K562 (cell line): ENCODE measurements around the gene CISD3. TPM values are rescaled to one million over a fixed set of nuclear protein-coding genes. Genes with fewer than 3 reads are reported as not detected.

Experiments used
- ATF2 ChIP-seq: sonication (generic); formaldehyde crosslinking; IDR thresholded peaks from 2 replicates; pipeline ENCODE4 v1.8.1; 2022; ENCODE audit warnings: missing genetic modification reagents
- CCAR2 ChIP-seq: fragments of 200-400 bp; formaldehyde crosslinking; IDR thresholded peaks from 2 replicates; pipeline ENCODE4 v1.6.1; 2017; ENCODE audit warnings: mild to moderate bottlenecking, low read depth, low read length
- DNMT1 ChIP-seq: fragments of 450-650 bp; IDR thresholded peaks from 2 replicates; pipeline ENCODE4 v1.6.1; 2016; ENCODE audit warnings: antibody characterized with exemption, mild to moderate bottlenecking
- ELF1 ChIP-seq: fragments of 200-800 bp; sonication (Bioruptor generic); IDR thresholded peaks from 2 replicates; pipeline ENCODE4 v1.6.1; 2016; ENCODE audit warnings: missing genetic modification characterization, missing compliant biosample characterization
- FOXM1 ChIP-seq, 2 experiments: fragments of 450-650 bp in 1 of 2; sonication (generic) in 1 of 2; formaldehyde crosslinking in 1 of 2; IDR thresholded peaks; 2 replicates each; pipeline versions ENCODE4 v1.6.1 to v1.9.0; 2017 to 2022; ENCODE audit warnings: low read depth in 2 of 2, mild to moderate bottlenecking in 2 of 2, missing genetic modification reagents in 1 of 2, moderate library complexity in 1 of 2
- JUND ChIP-seq, 2 experiments: IDR thresholded peaks; 2 replicates in 1 of 2; 3 replicates in 1 of 2; pipeline ENCODE4 v1.6.1; 2011; ENCODE audit warnings: borderline replicate concordance in 2 of 2, low read depth in 2 of 2, low read length in 2 of 2, improper control_type of control experiment in 1 of 2, missing biosample characterization in 1 of 2, missing genetic modification characterization in 1 of 2, missing genetic modification reagents in 1 of 2
- NCOA6 ChIP-seq: fragments of 450-650 bp; IDR thresholded peaks from 2 replicates; pipeline ENCODE4 v1.6.1; 2017; ENCODE audit warnings: mild to moderate bottlenecking
- RBFOX2 ChIP-seq: fragments of 200-400 bp; formaldehyde crosslinking; IDR thresholded peaks from 2 replicates; pipeline ENCODE4 v1.6.1; 2017; ENCODE audit warnings: low read depth, mild to moderate bottlenecking, low read length, moderate library complexity
- RBM22 ChIP-seq: fragments of 200-400 bp; formaldehyde crosslinking; IDR thresholded peaks from 2 replicates; pipeline ENCODE4 v1.6.1; 2018; ENCODE audit warnings: low read length, low read depth; ENCODE audit not compliant: poor library complexity, severe bottlenecking
- SMAD4 ChIP-seq: fragments of 250-450 bp; sonication (Bioruptor Pico); conservative IDR thresholded peaks from 2 replicates; pipeline ENCODE4 v1.8.0; 2021; ENCODE audit warnings: inconsistent platforms, mild to moderate bottlenecking, moderate library complexity
- TCFL5 ChIP-seq: fragments of 250-450 bp; sonication (Bioruptor Pico); conservative IDR thresholded peaks from 2 replicates; pipeline ENCODE4 v1.6.1; 2021; ENCODE audit warnings: mild to moderate bottlenecking, moderate library complexity, matching md5 sums
- TRIM24 ChIP-seq, 2 experiments: fragments of 450-650 bp; IDR thresholded peaks; 2 replicates each; pipeline ENCODE4 v1.6.1; 2016
- TRIM28 ChIP-seq: fragments of 450-650 bp; IDR thresholded peaks from 2 replicates; pipeline ENCODE4 v1.6.1; 2017
- UBTF ChIP-seq, 2 experiments: IDR thresholded peaks; 2 replicates each; pipeline ENCODE4 v1.6.1; 2012; ENCODE audit warnings: improper control_type of control experiment in 2 of 2, low read depth in 2 of 2, low read length in 2 of 2, borderline replicate concordance in 1 of 2
- XRCC4 ChIP-seq: IDR thresholded peaks from one replicate; pipeline ENCODE4 v1.6.1; 2011; ENCODE audit not compliant: insufficient read depth, insufficient read length; ENCODE audit errors: extremely low read depth
- XRCC5 ChIP-seq: fragments of 200-400 bp; formaldehyde crosslinking; IDR thresholded peaks from 2 replicates; pipeline ENCODE4 v1.6.1; 2017; ENCODE audit warnings: low read depth, mild to moderate bottlenecking, low read length
- ZNF280B ChIP-seq: fragments of 250-450 bp; sonication (Bioruptor Pico); IDR thresholded peaks from 2 replicates; pipeline ENCODE4 v1.5.1; 2021; ENCODE audit warnings: mild to moderate bottlenecking
- ZNF398 ChIP-seq: fragments of 250-450 bp; sonication (Bioruptor Pico); IDR thresholded peaks from 2 replicates; pipeline ENCODE4 v1.8.0; 2021; ENCODE audit warnings: moderate library complexity, mild to moderate bottlenecking, inconsistent platforms
- ZNF695 ChIP-seq: fragments of 450-650 bp; formaldehyde crosslinking; IDR thresholded peaks from 2 replicates; pipeline ENCODE4 v1.4.0; 2020; ENCODE audit warnings: mild to moderate bottlenecking, moderate library complexity
- ZNF699 ChIP-seq: fragments of 250-450 bp; sonication (Bioruptor Pico); IDR thresholded peaks from 2 replicates; pipeline ENCODE4 v1.8.0; 2021; ENCODE audit warnings: mild to moderate bottlenecking, moderate library complexity; ENCODE audit not compliant: insufficient replicate concordance
- ZNF717 ChIP-seq: fragments of 250-450 bp; sonication (Bioruptor Pico); IDR thresholded peaks from 2 replicates; pipeline ENCODE4 v1.5.0; 2021
- polyA plus RNA-seq, 8 experiments: library from polyadenylated mRNA; depleted of rRNA in 4 of 8; stranded (reverse) in 5 of 8; unstranded in 3 of 8; fragments of >200 nt; fragmentation: Nextera tagmentation in 2 of 8; fragmentation: Illumina TruSeq in 1 of 8; extraction: Ambion mirVana in 2 of 8; extraction: Trizol in 1 of 8; gene quantifications; 2 replicates each; pipeline versions ENCODE4 v1.2.1 to v1.2.3, GENCODE V29; 2011 to 2014; ENCODE audit warnings: inconsistent platforms in 1 of 8, missing spikeins in 1 of 8
- total RNA-seq, 7 experiments: library from RNA; depleted of rRNA in 6 of 7; stranded (reverse); fragments of >200 nt in 6 of 7; fragmentation: Illumina TruSeq in 2 of 7; extraction: Trizol in 2 of 7; gene quantifications; 2 replicates each; pipeline versions ENCODE4 v1.2.1 to v1.2.3, GENCODE V29; 2011 to 2021; ENCODE audit warnings: low replicate concordance in 1 of 7

Gene CISD3
- total and polyA plus RNA-seq, 9 of the 15 experiments (the other 6 are each of a cell fraction or from before 2014, with no cell fraction given) = 5.0 to 60.7 (median 15.7) TPM

- TF ChIP-seq ELF1 (tag) (peak; percentile 91), TRIM28 (peak; percentile 43; the same call in 1 of the 2 replicates), DNMT1 (no peak), UBTF (IDR thresholded peaks at IDR 0.05; ENCODE audit: borderline replicate concordance in 1 of 2, low read depth in 2 of 2, low read length in 2 of 2) (peak; percentile 26 to 87; a peak in 3 of 4 replicates), XRCC5 (no peak), RBM22 (no peak), TRIM24 (IDR thresholded peaks at IDR 0.05) (no peak), ZNF695 (CRISPR knock-in tag) (no peak), ATF2 (no peak), ZNF717 (CRISPR knock-in tag) (no peak), SMAD4 (peak; percentile 86), XRCC4 (no peak), TCFL5 (CRISPR knock-in tag) (no peak), FOXM1 (IDR thresholded peaks at IDR 0.05; ENCODE audit: low read depth) (no peak), FOXM1 (CRISPR knock-in tag; IDR thresholded peaks at IDR 0.05; ENCODE audit: low read depth) (no peak), NCOA6 (no peak), ZNF280B (CRISPR knock-in tag) (no peak), ZNF699 (CRISPR knock-in tag) (no peak), CCAR2 (no peak), ZNF398 (CRISPR knock-in tag) (no peak), RBFOX2 (peak; percentile 69), JUND (IDR thresholded peaks at IDR 0.05; ENCODE audit: borderline replicate concordance, low read depth, low read length) (no peak), JUND (tag; IDR thresholded peaks at IDR 0.05; ENCODE audit: borderline replicate concordance, low read depth, low read length) (no peak; the same call in 2 of the 3 replicates)
These were observed at the start of gene CISD3 (continued) for GRCh38 chr17:38729886-38730525.
